Brain microvascular endothelial cell (primary cell): ENCODE measurements around the gene CGN.

ENCODE experiments used
- DNase-seq: peaks from one replicate; pipeline ENCODE4 v3.0.0-alpha.2; 2020
- H3K27ac ChIP-seq: fragments of 250-450 bp; sonication (Bioruptor Pico); 2 replicates; pipeline ENCODE4 v1.5.1; 2020; ENCODE audit warnings: mild to moderate bottlenecking, moderate library complexity
- H3K27me3 ChIP-seq: fragments of 250-450 bp; sonication (Bioruptor Pico); replicated peaks from 2 replicates; pipeline ENCODE4 v1.5.1; 2020; ENCODE audit warnings: mild to moderate bottlenecking
- H3K36me3 ChIP-seq: fragments of 250-450 bp; sonication (Bioruptor Pico); replicated peaks from 2 replicates; pipeline ENCODE4 v1.5.1; 2020; ENCODE audit warnings: mild to moderate bottlenecking
- H3K4me3 ChIP-seq: 2 replicates; pipeline ENCODE4 v1.5.1; 2011; ENCODE audit warnings: low read depth, mild to moderate bottlenecking, control low read depth, low read length, moderate library complexity
- CTCF ChIP-seq: IDR thresholded peaks from 2 replicates; pipeline ENCODE4 v1.5.1; 2011; ENCODE audit warnings: low read depth, mild to moderate bottlenecking, moderate library complexity, low read length, control low read depth, inconsistent platforms; ENCODE audit errors: missing control alignments
- in situ Hi-C: cut with HindIII; loops from 2 replicates; pipeline ENCODE4 v1.10.0; 2017; ENCODE audit warnings: low sequenced_read_pairs, low pct_ligation_motif_present

The CGN gene

DNA sequence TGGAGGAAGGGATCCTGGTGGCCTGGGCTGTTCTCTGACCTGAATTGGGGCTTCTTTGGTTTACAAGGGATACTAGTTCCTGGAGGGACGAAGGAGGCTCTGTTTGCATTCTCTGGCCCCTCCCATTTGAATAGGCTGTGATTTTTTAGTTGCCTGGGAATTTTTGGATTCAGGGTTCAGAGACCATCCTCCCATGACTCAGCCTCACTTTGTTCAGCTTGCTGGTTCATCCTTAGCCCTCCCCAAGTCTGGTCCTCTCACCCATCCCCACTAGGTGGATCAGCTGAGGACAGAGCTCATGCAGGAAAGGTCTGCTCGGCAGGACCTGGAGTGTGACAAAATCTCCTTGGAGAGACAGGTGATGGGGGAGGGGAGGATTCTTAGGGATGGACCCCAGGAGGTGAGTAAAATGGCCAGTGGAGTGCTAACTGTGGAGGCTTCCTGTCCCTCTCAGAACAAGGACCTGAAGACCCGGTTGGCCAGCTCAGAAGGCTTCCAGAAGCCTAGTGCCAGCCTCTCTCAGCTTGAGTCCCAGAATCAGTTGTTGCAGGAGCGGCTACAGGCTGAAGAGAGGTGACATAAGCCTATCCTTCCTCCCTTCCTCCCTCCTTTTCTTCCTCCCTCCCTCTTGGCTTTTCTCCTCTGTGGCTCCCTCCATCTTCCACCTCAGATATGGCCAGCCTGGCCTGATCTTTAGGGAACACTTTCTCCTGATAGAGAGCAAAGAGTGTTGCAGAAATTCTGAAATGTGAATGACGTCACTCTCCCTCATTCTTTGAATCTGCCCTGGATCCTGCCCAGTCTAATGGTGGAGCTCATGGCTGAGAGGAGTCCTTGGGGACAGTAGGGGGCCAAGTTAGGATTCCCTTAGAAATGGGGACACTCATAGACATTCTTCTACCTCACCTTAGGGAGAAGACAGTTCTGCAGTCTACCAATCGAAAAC lies 24.4 kb downstream of the CGN start:
- TF ChIP-seq CTCF, result no peak
- no peak for DNase-seq

DNA sequence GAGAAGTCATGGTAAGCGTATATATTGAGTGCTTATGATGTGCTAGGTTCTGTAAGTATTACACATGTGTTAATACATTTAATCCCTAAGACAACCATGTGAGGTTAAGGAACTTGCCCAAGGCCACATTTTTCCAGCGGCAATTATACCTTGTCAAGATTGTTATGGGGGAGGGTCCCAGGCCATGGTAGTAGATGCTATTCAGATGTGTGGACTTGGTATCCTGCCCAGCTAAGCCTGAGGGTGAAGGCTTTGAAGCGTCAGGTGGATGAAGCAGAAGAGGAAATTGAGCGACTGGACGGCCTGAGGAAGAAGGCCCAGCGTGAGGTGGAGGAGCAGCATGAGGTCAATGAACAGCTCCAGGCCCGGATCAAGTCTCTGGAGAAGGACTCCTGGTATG lies 25.3 kb downstream of the CGN start:
- peak overlapping the region; percentile 28 for H3K27ac ChIP-seq
- no peak for TF ChIP-seq CTCF
- in situ Hi-C loops, result no loop called here
- DNase-seq, result no peak
- no peak overlapping the region for H3K4me3 ChIP-seq
- H3K36me3 ChIP-seq, result no peaks in the 10 kb centered on the region
- H3K27me3 ChIP-seq, result no peaks in the 10 kb centered on the region

More for the DNA sequence above, 24.4 kb downstream of the CGN start:
- H3K27ac ChIP-seq, result no peak overlapping the region
- in situ Hi-C loops, result no loop called here
- H3K36me3 ChIP-seq, result no peaks in the 10 kb centered on the region
- H3K4me3 ChIP-seq, result no peak overlapping the region
- H3K27me3 ChIP-seq, result no peaks in the 10 kb centered on the region

DNA sequence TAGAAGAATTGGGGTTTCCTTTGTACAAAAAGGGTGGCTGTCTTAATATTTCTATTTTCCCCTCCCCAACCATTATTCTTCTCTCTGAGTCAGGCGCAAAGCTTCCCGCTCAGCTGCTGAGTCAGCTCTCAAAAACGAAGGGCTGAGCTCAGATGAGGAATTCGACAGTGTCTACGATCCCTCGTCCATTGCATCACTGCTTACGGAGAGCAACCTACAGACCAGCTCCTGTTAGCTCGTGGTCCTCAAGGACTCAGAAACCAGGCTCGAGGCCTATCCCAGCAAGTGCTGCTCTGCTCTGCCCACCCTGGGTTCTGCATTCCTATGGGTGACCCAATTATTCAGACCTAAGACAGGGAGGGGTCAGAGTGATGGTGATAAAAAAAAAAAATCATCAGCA lies 25.9 kb downstream of the CGN start:
- Histone ChIP-seq H3K36me3 (no peaks in the 10 kb centered on the region), H3K4me3 (no peak overlapping the region), H3K27ac (peak overlapping the region; percentile 59), H3K27me3 (no peaks in the 10 kb centered on the region)
- no peak for TF ChIP-seq CTCF
- DNase-seq, result peak; percentile 97
- in situ Hi-C loops, result no loop called here

GRCh38 chr1:151539321-151540020 lies 28.3 kb downstream of the CGN start:
- Histone ChIP-seq H3K4me3 (peak overlapping the region; percentile 83), H3K27ac (peak overlapping the region; percentile 14), H3K36me3 (no peaks in the 10 kb centered on the region), H3K27me3 (no peaks in the 10 kb centered on the region)
- no peak for TF ChIP-seq CTCF
- in situ Hi-C loops, result no loop called here
- peak; percentile 84 for DNase-seq

GRCh38 chr1:151540021-151540981 lies 29.1 kb downstream of the CGN start, which contains the start of gene TUFT1:
TSS of gene TUFT1 (plus strand) at chr1:151540309. CDS start at chr1:151540367, 58 bp downstream.
- H3K27ac ChIP-seq, result peak within 1 kb of the TSS; percentile 14
- peak within 1 kb of the TSS; percentile 83 for H3K4me3 ChIP-seq
- no peak for TF ChIP-seq CTCF
- H3K27me3 ChIP-seq, result no peaks in the 10 kb centered on the region
- in situ Hi-C loops, result no loop called here
- H3K36me3 ChIP-seq, result no peaks in the 10 kb centered on the region
- peak; percentile 87 for DNase-seq
